Endothelial cell of umbilical vein (primary cell): ENCODE measurements around the gene HPX. TPM values are rescaled to one million over a fixed set of nuclear protein-coding genes. Genes with fewer than 3 reads are reported as not detected.

Experiments used
- BruUV-seq: library from RNA; stranded (reverse); fragments of 400-500 nt; replicated peaks from 2 replicates; lab custom pipeline; 2021; lab: Mats Ljungman, UMichigan
- CTCF ChIA-PET: fragments of 300-600, 350-600 bp; sonication (Branson Sonifier 250); formaldehyde crosslinking; loops from one replicate; lab custom pipeline; 2021; ENCODE audit warnings: antibody characterized with exemption, inconsistent platforms; lab: Charles Lee
- POLR2A ChIA-PET: fragments of 300-600, 350-600 bp; sonication (Branson Sonifier 250); formaldehyde crosslinking; loops from one replicate; lab custom pipeline; 2021; ENCODE audit warnings: antibody characterized with exemption, inconsistent platforms; lab: Charles Lee
- DNase-seq: peaks from one replicate; pipeline ENCODE4 v3.0.0-alpha.2; 2011; ENCODE audit warnings: low read depth, low spot score
- FAIRE-seq: peaks from 2 replicates; lab custom pipeline; 2011; peaks lifted over from hg19 to GRCh38; lab: Jason Lieb, UNC
- H2AFZ ChIP-seq: 2 replicates; pipeline ENCODE4 v1.6.0; 2012; ENCODE audit warnings: low read depth, low read length, control low read depth, inconsistent platforms
- H3K27ac ChIP-seq: 2 replicates; pipeline ENCODE4 v1.5.1; 2011; ENCODE audit warnings: low read depth, mild to moderate bottlenecking, control low read depth, low read length, moderate library complexity; ENCODE audit not compliant: insufficient read depth
- H3K27me3 ChIP-seq, 2 experiments: 2 replicates each; pipeline versions ENCODE4 v1.6.0 to v1.6.1; 2011; ENCODE audit warnings: low read length in 2 of 2, mixed read lengths in 1 of 2; ENCODE audit not compliant: control insufficient read depth in 2 of 2, insufficient read depth in 2 of 2
- H3K36me3 ChIP-seq, 2 experiments: 2 replicates in 1 of 2; 3 replicates in 1 of 2; pipeline ENCODE4 v1.5.1; 2011; ENCODE audit warnings: low read length in 2 of 2, mild to moderate bottlenecking in 1 of 2, moderate library complexity in 1 of 2; ENCODE audit not compliant: control insufficient read depth in 2 of 2, insufficient read depth in 2 of 2; ENCODE audit errors: extremely low read depth in 1 of 2
- H3K4me1 ChIP-seq: 3 replicates; pipeline ENCODE4 v1.5.1; 2011; ENCODE audit warnings: mild to moderate bottlenecking, low read length; ENCODE audit not compliant: control insufficient read depth, insufficient read depth; ENCODE audit errors: extremely low read depth
- H3K4me2 ChIP-seq: 2 replicates; pipeline ENCODE4 v1.6.1; 2011; ENCODE audit warnings: low read length, control low read depth, mixed read lengths; ENCODE audit not compliant: insufficient read depth
- H3K4me3 ChIP-seq, 3 experiments: fragments of 200-600 bp in 1 of 3; sonication (generic), shearing (Covaris generic) in 1 of 3; replicated peaks in 1 of 3; 2 replicates each; pipeline ENCODE4 v1.5.1; 2011 to 2016; ENCODE audit warnings: control low read depth in 3 of 3, low read length in 3 of 3, mild to moderate bottlenecking in 2 of 3, inconsistent platforms in 1 of 3, low read depth in 1 of 3, moderate library complexity in 1 of 3; ENCODE audit not compliant: insufficient read depth in 1 of 3
- H3K79me2 ChIP-seq: 2 replicates; pipeline ENCODE4 v1.6.0; 2012; ENCODE audit warnings: low read length, inconsistent platforms; ENCODE audit not compliant: control insufficient read depth, insufficient read depth
- H3K9ac ChIP-seq: replicated peaks from 2 replicates; pipeline ENCODE3; 2011; ENCODE audit warnings: low read length, control low read depth; ENCODE audit not compliant: insufficient read depth; ENCODE audit errors: extremely low read depth
- H3K9me1 ChIP-seq: replicated peaks from 3 replicates; pipeline ENCODE4 v1.6.0; 2011; ENCODE audit warnings: mild to moderate bottlenecking, low read length; ENCODE audit not compliant: control insufficient read depth, insufficient read depth; ENCODE audit errors: extremely low read depth
- H3K9me3 ChIP-seq: replicated peaks from 2 replicates; pipeline ENCODE4 v1.5.1; 2012; ENCODE audit warnings: low read length, inconsistent platforms; ENCODE audit not compliant: control insufficient read depth, insufficient read depth
- H4K20me1 ChIP-seq: replicated peaks from 2 replicates; pipeline ENCODE3; 2011; ENCODE audit warnings: mild to moderate bottlenecking, low read length; ENCODE audit not compliant: control insufficient read depth, insufficient read depth; ENCODE audit errors: extremely low read depth
- EZH2 ChIP-seq: IDR thresholded peaks from 2 replicates; pipeline ENCODE4 v1.6.1; 2012; ENCODE audit warnings: borderline replicate concordance, low read depth, mild to moderate bottlenecking, moderate library complexity, low read length, inconsistent platforms; ENCODE audit not compliant: severe bottlenecking
- dilution Hi-C: fragments of 300-500 bp; cut with MboI; formaldehyde crosslinking; loops from one replicate; pipeline ENCODE4 v1.15.0; 2019; ENCODE audit warnings: low sequenced_read_pairs; ENCODE audit not compliant: extremely low pct_ligation_motif_present
- intact Hi-C: fragments of 100-400 bp; cut with micrococcal nuclease; formaldehyde crosslinking; loops from one replicate; pipeline ENCODE4 v1.10.0; 2022
- polyA plus RNA-seq, 4 experiments: library from polyadenylated mRNA; depleted of rRNA in 3 of 4; stranded (reverse) in 3 of 4; unstranded in 1 of 4; fragments of >200 nt; gene quantifications; 2 replicates each; pipeline versions ENCODE4 v1.2.1 to v1.2.3, GENCODE V29; 2011 to 2012; ENCODE audit warnings: missing spikeins in 1 of 4
- total RNA-seq: library from RNA; stranded (reverse); gene quantifications from 2 replicates; pipeline ENCODE4 v1.2.3, GENCODE V29; 2021
- TF ChIP-seq, protein P1 (sequence below): IDR thresholded peaks from 2 replicates; pipeline ENCODE4 v1.6.1; 2011; ENCODE audit not compliant: insufficient read depth, insufficient read length
- TF ChIP-seq, protein P2 (sequence below), 2 donors: IDR thresholded peaks; 1 replicate in 1 of 2; 2 replicates in 1 of 2; pipeline ENCODE4 v1.5.1; 2011; ENCODE audit warnings: low read length in 2 of 2, mild to moderate bottlenecking in 2 of 2, moderate library complexity in 2 of 2, control low read depth in 1 of 2, inconsistent platforms in 1 of 2, low read depth in 1 of 2; ENCODE audit not compliant: insufficient read depth in 1 of 2; ENCODE audit errors: extremely low read depth in 1 of 2

HPX gene
- total and polyA plus RNA-seq, 2 donors (not counting 3 experiments of a cell fraction or from before 2014, with no cell fraction given): 1.3 to 1.5 TPM

DNA sequence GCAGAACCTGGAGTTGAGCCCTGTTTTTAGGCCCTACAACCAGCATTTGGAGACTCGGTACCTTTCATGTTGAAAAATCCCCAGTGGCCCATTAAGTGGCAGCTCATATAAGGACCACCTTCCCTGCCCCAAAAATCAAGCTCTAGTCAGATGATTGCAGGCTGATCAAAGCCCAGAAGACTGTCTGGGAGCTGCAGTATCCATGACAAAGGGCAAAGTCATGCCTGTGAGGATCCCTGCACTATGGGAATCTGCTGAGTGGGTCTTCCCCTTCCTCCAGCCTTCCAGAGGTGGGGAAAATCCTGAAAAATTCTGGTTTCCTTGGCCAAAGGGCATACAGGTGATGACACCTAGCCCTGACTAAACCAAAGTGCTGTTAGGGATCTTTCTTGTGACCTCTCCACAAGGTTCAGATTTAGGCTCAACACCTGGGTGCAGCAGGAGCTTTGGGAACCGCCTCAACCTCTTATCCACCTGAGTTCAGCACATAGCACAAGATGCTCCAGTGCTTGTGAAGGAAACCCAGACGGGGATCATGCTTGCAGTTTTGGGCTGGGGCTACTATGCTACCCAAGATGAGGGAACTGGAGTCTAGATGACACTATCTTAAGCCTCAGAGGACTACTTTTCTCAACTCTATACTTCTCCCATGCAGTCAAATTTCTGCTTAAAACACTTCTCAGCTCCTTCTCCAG, 34.2 kb upstream of the HPX start:
- Histone ChIP-seq H4K20me1 (no peaks in the 10 kb centered on the region), H3K27ac (no peak overlapping the region), H3K4me1 (peaks cover 13% of the 10 kb centered on the region), H3K79me2 (peaks cover 11% of the 10 kb centered on the region), H3K9me3 (no peaks in the 10 kb centered on the region), H3K36me3 (peaks cover 2 to 16% of the 10 kb centered on the region in 2 experiments), H3K4me3 (no peak overlapping the region), H3K27me3 (no peaks in the 10 kb centered on the region), H3K4me2 (no peak overlapping the region), H2AFZ (no peak overlapping the region), H3K9me1 (no peaks in the 10 kb centered on the region), H3K9ac (no peak overlapping the region)
- DNase-seq: no peak
- dilution Hi-C loops: no loop called here
- POLR2A ChIA-PET: no interaction called here
- intact Hi-C loops: loop anchor here (2.0 to 5.0 kb wide), 3 partner anchors 144 to 243 kb away; partner anchors contain the start of genes FHIP1B and TPP1
- CTCF ChIA-PET: interaction anchor here (0.6 to 3.5 kb wide), 5 partner anchors 10 to 96 kb away, joined by 3 to 32 read pairs (median 3); no protein-coding TSS in a partner anchor
- TF ChIP-seq EZH2: no peak
- TF ChIP-seq, protein P1, sequence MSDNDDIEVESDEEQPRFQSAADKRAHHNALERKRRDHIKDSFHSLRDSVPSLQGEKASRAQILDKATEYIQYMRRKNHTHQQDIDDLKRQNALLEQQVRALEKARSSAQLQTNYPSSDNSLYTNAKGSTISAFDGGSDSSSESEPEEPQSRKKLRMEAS: no peak
- TF ChIP-seq, protein P2, sequence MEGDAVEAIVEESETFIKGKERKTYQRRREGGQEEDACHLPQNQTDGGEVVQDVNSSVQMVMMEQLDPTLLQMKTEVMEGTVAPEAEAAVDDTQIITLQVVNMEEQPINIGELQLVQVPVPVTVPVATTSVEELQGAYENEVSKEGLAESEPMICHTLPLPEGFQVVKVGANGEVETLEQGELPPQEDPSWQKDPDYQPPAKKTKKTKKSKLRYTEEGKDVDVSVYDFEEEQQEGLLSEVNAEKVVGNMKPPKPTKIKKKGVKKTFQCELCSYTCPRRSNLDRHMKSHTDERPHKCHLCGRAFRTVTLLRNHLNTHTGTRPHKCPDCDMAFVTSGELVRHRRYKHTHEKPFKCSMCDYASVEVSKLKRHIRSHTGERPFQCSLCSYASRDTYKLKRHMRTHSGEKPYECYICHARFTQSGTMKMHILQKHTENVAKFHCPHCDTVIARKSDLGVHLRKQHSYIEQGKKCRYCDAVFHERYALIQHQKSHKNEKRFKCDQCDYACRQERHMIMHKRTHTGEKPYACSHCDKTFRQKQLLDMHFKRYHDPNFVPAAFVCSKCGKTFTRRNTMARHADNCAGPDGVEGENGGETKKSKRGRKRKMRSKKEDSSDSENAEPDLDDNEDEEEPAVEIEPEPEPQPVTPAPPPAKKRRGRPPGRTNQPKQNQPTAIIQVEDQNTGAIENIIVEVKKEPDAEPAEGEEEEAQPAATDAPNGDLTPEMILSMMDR (IDR thresholded peaks at IDR 0.05; ENCODE audit: extremely low read depth in 1 of 2, insufficient read depth in 1 of 2, low read depth in 1 of 2, low read length in 2 of 2): no peak
- FAIRE-seq: no peak
- no TSS peak for BruUV-seq
